Ureter (tissue), 1 donor: Measurements from ENCODE around the gene PKNOX2. TPM values are rescaled to one million over a fixed set of nuclear protein-coding genes. Genes with fewer than 3 reads are reported as not detected.

Experiments
- DNase-seq: peaks from one replicate; pipeline ENCODE4 v3.0.0-alpha.2; 2020; ENCODE audit warnings: low spot score
- total RNA-seq: library from RNA; stranded (reverse); gene quantifications from one replicate; pipeline ENCODE4 v1.2.4, GENCODE V29; 2023
- donor health status: DM: yes; HTN: yes; CAD: no.

PKNOX2 gene
- total RNA-seq, 1 donor from 2014 or later = 7.3 TPM

GRCh38 chr11:125262194-125262829 is 97.8 kb downstream of the PKNOX2 start:
- DNase-seq = no peak

GRCh38 chr11:125262830-125263218 is 98.3 kb downstream of the PKNOX2 start:
- no peak for DNase-seq

GRCh38 chr11:125263268-125263790 is 98.8 kb downstream of the PKNOX2 start:
- DNase-seq = peak; percentile 64

DNA sequence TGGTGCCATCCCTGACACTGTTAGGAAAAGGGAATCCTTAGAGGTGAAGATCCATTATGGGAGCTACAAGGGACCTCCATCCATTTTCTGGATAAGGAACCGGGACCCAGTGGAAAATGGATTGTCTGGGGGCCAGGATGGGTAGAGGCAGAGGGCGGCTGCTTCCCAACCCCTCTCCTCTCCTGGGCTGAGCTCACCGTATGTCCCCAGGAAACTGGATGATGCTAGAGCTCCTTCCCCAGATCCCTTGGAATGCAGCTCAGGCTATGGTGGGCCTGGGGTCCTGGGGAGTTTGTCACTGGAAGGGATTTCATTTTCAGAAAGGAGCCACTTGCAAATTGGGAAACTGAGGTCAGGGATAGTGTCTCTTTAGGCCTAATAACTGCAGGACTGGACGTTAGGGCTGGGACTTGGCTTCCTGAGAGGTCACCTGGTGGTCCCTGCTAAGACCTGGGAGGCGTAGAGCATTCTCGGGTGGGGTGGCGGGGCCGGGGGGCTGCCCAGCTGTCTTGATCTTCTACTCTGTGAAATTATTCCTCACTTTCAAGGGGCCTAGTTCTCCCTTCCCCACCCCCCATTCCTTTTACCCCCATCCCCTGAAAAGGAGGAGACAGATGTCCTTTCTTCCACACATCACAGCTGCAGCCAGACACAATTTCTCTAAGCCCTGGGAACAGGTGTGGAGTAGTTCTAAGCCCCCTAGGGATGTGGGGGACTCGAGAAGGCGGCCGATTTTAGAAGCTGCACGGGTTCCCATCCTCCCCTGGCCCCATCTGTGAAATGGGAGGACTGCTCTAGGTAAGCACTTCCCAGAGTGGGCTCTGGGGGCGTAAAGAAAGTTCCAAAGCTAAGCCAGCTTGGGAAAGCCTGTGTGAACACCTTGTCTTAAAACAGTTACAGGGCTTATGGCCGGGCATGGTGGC is 99.8 kb downstream of the PKNOX2 start:
- DNase-seq = no peak

DNA sequence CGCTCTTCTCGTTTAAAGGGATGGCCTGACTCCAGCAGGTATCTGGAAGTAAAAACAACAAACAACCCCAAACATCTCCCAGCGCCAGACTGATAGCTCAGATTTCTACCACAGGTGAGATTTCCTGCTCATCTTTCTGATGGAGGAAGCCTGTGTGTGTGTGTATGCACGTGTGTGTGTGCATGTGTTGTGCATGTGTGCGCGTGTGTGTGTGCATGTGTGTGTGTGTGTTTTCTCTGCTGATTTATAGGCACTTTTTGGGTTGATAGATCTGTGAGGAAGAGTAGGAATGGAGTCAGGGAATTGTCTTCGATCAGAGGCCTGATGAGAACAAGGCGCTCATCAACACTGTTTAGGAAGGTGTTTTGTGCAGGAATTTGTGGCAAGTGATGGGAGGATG is 103.0 kb downstream of the PKNOX2 start:
- DNase-seq = no peak

DNA sequence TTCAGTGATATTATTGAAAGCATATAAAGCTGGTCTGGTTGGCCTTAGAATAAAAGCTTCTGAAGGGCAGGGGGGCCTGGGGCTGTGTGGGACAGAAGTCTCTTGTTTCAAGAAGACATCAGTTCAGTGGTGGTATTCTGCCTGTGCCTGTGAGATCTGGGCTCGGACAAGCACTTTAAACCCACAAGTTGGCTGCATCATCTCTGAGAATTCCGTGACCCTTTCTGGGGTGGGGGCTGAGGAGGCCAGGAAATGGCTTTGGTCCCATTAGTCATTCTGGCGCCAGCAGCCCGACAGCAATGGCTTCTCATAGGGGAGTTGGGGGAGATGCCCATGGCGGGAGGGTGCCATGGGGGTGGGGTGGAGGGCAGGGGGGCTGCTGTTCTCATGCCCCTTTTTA is 104.1 kb downstream of the PKNOX2 start:
- no peak for DNase-seq

DNA sequence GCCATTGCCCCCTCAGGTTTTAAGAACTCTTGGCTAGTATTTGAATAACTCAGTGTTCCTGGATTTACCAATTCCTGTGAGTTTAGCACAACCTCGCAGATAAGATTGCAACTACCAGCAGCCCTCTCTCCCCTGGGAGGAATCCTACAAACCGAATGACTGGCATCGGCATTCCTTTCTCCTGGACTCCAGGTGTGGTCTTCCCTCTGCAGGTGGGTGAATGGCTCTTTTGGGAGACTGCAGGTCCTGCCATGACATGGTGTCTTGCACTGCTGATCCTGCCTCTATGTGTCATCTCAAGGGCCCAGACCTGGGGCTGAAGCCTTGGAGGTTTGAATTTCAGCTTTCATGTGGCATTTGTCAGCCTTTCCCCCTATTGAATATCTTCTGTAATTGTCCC is 105.6 kb downstream of the PKNOX2 start:
- DNase-seq = no peak

- DNase-seq = no peak
These were observed 106.2 kb downstream of the PKNOX2 start for GRCh38 chr11:125270711-125271110.

DNA sequence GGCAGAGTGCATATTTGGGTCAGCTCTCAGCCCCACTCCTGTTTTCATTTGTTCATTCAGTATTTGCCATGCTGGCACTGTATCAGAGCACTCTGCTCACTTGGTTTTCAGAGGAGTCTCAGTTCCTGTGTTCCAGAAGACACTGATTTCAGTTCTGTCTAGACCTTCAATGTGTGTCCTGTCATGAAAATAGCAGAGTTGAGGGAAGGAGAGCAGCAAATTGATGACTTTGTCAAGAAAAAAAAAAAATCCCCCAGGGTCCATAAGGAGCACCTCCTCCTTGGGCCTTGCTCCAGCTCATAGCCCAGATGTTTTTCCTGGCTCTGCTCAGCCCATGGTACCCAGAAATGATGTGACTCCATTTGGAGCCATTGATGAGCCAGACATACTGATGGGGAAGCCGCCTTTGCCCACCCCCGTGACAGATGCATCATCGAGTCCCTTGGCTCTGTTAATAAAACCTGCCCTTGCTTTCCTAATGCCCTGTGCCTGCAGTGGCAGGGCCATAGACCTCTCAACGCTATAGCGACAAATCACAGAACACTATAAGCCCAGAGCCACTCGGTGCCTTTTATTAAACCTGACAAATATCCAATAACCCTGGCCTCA is 107.0 kb downstream of the PKNOX2 start:
- DNase-seq = no peak

- no peak for DNase-seq
These were observed 107.5 kb downstream of the PKNOX2 start for GRCh38 chr11:125272092-125272491.

- no peak for DNase-seq
These were observed 108.3 kb downstream of the PKNOX2 start for GRCh38 chr11:125272821-125273220.

DNA sequence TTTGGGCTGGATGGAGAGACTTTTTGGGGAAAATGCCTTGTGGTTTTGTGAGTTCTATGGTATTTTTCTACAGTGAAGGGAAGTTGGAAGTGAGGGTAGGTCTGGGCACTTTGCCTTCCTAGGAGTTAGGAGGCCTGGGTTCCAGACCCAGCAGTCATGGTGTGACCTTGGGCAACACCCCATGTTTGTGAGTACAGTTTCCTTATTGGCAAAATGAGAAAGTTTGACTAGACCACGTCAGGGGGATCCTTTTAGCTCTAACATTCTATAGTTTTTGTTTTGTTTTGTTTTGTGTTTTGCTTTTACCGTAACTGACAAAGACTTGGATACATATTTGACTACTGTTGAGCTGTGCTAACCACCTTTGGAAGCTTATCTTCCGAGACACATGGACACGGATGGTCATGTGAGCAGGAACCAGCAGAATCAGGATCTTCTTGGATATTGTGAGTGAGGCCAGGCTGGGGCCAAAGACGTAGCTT is 109.0 kb downstream of the PKNOX2 start:
- no peak for DNase-seq

DNA sequence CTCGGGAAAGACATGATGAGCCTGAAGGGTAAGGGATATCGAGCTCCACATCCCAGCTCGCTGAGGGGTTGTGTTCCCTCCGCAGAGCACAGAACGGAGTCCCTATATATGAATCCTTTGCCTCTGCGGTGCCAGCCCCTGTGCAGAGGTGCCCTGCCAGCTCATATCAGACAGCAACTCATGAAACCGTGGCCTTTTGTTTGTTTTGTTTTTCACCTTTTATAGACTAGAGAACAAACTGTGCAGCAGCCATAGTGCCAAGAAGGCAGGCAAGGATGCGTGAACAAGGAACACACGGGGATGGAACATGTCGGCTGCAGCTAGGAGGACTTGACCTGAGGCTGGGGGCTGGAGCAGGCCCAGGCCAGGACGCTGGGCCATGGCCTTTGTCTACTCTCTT is 109.8 kb downstream of the PKNOX2 start:
- DNase-seq = no peak

DNA sequence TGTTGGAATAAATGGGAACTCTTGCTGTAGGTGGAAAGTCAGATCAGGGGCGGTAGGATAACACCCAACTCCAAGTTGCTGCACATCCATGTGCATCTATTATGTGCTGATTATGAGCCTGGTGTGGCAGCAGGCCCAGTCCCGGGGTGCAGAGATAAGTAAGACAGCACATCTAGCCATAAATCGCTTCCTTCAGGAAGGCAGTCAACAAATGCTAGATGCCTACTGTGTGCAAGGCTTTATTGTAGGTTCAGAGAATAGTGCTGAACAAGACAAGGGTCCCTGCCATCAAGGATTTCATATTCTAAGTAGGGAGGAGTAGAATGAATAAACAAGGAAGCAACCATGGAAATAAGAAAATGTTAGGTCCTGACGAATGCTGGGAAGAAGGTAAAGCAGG is 110.2 kb downstream of the PKNOX2 start:
- DNase-seq = no peak

DNA sequence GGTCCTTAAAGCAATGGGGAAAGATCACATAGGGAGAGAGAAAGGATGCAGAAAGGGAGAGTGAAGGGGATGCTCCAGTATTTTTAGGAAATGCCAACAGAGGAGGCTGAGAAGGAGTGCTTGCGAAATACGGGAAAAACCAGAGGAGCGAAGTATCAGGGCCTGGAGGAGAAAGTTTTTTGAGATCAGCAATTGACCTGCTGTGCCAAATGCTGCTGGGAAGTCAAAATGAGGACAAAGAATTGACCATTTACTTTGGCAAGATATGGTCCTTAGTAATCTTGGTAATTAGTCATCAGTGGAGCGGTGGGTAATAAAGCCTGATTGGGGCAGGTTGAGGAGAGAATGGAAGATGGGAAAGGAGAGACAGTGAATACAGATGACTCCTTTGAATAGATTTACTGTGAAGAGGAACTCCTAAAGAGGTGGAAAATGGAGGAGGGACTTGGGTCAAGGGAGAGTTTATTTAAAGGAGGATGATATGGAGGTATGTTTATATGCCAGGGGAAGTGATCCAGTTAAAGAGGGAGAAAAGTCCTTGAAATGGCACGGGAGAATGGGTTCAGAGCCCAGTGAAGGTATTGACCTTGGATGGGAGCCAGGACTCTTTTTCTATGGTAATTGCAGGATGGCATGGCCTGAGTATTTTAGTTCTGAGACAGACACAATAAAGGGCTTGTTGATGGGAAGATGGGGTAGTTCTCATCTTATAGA is 111.5 kb downstream of the PKNOX2 start:
- DNase-seq = no peak

DNA sequence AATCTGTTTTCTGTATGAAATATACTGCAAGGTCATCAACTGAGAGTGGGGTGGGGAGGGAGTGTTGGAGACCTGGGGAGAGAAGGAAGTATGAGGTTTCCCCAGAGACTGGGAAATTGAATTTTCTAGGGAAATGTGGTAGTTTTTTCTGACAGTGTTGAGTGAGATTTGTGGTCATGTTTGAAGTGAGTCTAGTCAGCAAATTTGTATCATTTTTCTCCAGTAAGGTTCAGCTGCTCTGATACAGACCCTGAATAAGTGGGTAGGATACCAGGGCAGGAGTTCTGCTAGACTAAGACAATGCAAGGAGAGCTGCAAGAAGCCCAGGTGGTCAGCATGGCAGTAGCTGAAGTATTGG is 112.0 kb downstream of the PKNOX2 start:
- no peak for DNase-seq

DNA sequence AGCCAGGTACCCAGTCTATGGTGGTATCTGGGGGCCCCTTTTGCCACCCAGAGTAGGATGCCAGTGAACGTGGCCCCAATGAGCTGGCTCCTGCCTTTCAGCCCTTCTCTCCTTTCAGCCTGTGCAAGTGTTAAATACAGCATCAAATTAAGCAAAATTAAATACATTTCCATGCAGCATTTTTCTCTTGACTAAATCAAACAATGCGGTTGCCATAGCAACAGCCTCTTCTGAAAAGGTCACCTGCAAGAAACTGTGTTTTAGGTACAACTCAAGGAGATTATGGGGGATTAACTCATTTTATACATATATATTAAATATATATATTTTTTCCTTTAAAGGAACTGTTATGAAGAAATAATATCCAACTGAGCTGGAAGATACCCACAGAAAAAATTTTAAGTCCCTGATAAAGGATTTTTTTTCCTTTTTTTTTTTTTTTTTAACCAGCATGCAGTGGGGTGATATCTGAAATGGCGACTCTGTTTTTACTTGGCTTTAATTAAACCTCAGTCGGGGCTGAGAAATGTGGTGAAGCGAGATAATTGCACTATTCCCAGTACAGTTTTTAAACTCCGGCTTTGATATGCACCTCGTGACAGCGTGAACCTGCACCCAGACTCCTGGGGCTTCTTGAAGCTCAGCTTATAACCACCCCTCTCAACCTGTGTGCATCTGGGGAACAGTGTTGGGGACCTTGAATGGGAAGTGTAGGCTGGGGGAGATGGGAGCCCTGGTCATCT is 115.3 kb downstream of the PKNOX2 start:
- no peak for DNase-seq

- DNase-seq = no peak
These were observed 116.1 kb downstream of the PKNOX2 start for GRCh38 chr11:125280646-125281045.

- DNase-seq = no peak
These were observed 117.5 kb downstream of the PKNOX2 start for GRCh38 chr11:125281831-125282595.

- DNase-seq = no peak
These were observed 118.0 kb downstream of the PKNOX2 start for GRCh38 chr11:125282596-125282914.
